HepG2 (cell line): Measurements from ENCODE around the gene PAM16. TPM values are rescaled to one million over a fixed set of nuclear protein-coding genes. Genes with fewer than 3 reads are reported as not detected.
A peak's percentile ranks its signal among the peaks of the same experiment; 100 is the strongest.

Source experiments
- E2F1 ChIP-seq: sonication (generic); formaldehyde crosslinking; IDR thresholded peaks from 2 replicates; pipeline ENCODE4 v1.5.0; 2020; ENCODE audit warnings: missing genetic modification reagents
- HNF4A ChIP-seq: sonication (generic); formaldehyde crosslinking; IDR thresholded peaks from 2 replicates; pipeline ENCODE4 v1.4.0; 2020; ENCODE audit warnings: missing genetic modification reagents
- HNRNPK ChIP-seq: fragments of 200-400 bp; formaldehyde crosslinking; IDR thresholded peaks from 2 replicates; pipeline ENCODE4 v1.6.1; 2018; ENCODE audit warnings: low read length, low read depth, moderate library complexity, mild to moderate bottlenecking; ENCODE audit not compliant: poor library complexity, severe bottlenecking
- KDM5B ChIP-seq: sonication (generic); formaldehyde crosslinking; IDR thresholded peaks from 2 replicates; pipeline ENCODE4 v1.4.0; 2020; ENCODE audit warnings: missing genetic modification reagents, mild to moderate bottlenecking, borderline replicate concordance
- NFE2 ChIP-seq: sonication (generic); formaldehyde crosslinking; IDR thresholded peaks from 2 replicates; pipeline ENCODE4 v1.4.0; 2020; ENCODE audit warnings: missing genetic modification reagents
- PAWR ChIP-seq: sonication (generic); formaldehyde crosslinking; IDR thresholded peaks from 2 replicates; pipeline ENCODE4 v1.4.0; 2020; ENCODE audit warnings: missing genetic modification reagents, mild to moderate bottlenecking, borderline replicate concordance
- ZBTB26 ChIP-seq: IDR thresholded peaks from 2 replicates; pipeline ENCODE4 v1.6.1; 2016; ENCODE audit warnings: missing compliant biosample characterization, missing genetic modification reagents, borderline replicate concordance
- ZNF143 ChIP-seq: sonication (generic); formaldehyde crosslinking; IDR thresholded peaks from 2 replicates; pipeline ENCODE4 v1.4.0; 2020; ENCODE audit warnings: missing genetic modification reagents
- ZNF430 ChIP-seq: sonication (generic); formaldehyde crosslinking; IDR thresholded peaks from 2 replicates; pipeline ENCODE4 v1.9.0; 2021; ENCODE audit warnings: mild to moderate bottlenecking, missing genetic modification reagents
- ZNF580 ChIP-seq: IDR thresholded peaks from 2 replicates; pipeline ENCODE4 v1.6.1; 2016; ENCODE audit warnings: low read depth, borderline replicate concordance
- ZNF598 ChIP-seq: sonication (generic); formaldehyde crosslinking; IDR thresholded peaks from 2 replicates; pipeline ENCODE4 v1.5.1; 2020; ENCODE audit warnings: mild to moderate bottlenecking, missing genetic modification reagents, borderline replicate concordance
- ZNF687 ChIP-seq: sonication (generic); formaldehyde crosslinking; IDR thresholded peaks from 2 replicates; pipeline ENCODE4 v1.5.1; 2020; ENCODE audit warnings: mild to moderate bottlenecking, missing genetic modification reagents, moderate library complexity
- polyA plus RNA-seq, 8 experiments: library from polyadenylated mRNA; depleted of rRNA in 3 of 8; stranded (reverse) in 7 of 8; unstranded in 1 of 8; fragments of >200 nt; fragmentation: Illumina TruSeq in 4 of 8; extraction: Trizol in 4 of 8; gene quantifications; 2 replicates each; pipeline versions ENCODE4 v1.2.1 to v1.2.3, GENCODE V29; 2011 to 2016; ENCODE audit warnings: low read depth in 4 of 8, missing spikeins in 1 of 8, mixed read lengths in 1 of 8; ENCODE audit not compliant: insufficient read depth in 1 of 8
- total RNA-seq, 5 experiments: library from RNA; depleted of rRNA; stranded (reverse); fragments of >200 nt; fragmentation: Illumina TruSeq; extraction: Trizol; gene quantifications; 2 replicates each; pipeline ENCODE4 v1.2.3, GENCODE V29; 2016; ENCODE audit warnings: low read depth in 1 of 5
- TF ChIP-seq, protein P1 (sequence below): IDR thresholded peaks from 2 replicates; pipeline ENCODE4 v1.6.1; 2016; ENCODE audit warnings: missing genetic modification reagents, missing compliant biosample characterization
- TF ChIP-seq, protein P2 (sequence below): sonication (generic); formaldehyde crosslinking; IDR thresholded peaks from 2 replicates; pipeline ENCODE4 v1.4.0; 2020; ENCODE audit warnings: missing genetic modification reagents, low read depth, mild to moderate bottlenecking, borderline replicate concordance
- TF ChIP-seq, protein P3 (sequence below), 2 experiments: IDR thresholded peaks; 2 replicates each; pipeline ENCODE4 v1.6.1; 2011 to 2012; ENCODE audit warnings: low read length in 2 of 2, borderline replicate concordance in 1 of 2, low read depth in 1 of 2, mild to moderate bottlenecking in 1 of 2, moderate library complexity in 1 of 2

The PAM16 gene
- total and polyA plus RNA-seq, 2 of the 13 experiments (the other 11 are each of a cell fraction or from before 2014, with no cell fraction given) = 51.5 to 51.8 TPM

- TF ChIP-seq ZBTB26 (CRISPR knock-in tag) = 0 out of 2 replicates have a peak, but pooled peaks have one; percentile 36
- 0 out of 2 replicates have a peak, but pooled peaks have one; percentile 46 for TF ChIP-seq PAWR (CRISPR knock-in tag)
- TF ChIP-seq, protein P1, sequence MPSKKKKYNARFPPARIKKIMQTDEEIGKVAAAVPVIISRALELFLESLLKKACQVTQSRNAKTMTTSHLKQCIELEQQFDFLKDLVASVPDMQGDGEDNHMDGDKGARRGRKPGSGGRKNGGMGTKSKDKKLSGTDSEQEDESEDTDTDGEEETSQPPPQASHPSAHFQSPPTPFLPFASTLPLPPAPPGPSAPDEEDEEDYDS = peak; percentile 98
- peak; percentile 57; the same call in 1 of the 2 replicates for TF ChIP-seq E2F1 (CRISPR knock-in tag)
- TF ChIP-seq ZNF580 (CRISPR knock-in tag) = 0 out of 2 replicates have a peak, but pooled peaks have one; percentile 48
- peak; percentile 52 for TF ChIP-seq HNRNPK
- TF ChIP-seq, protein P2, sequence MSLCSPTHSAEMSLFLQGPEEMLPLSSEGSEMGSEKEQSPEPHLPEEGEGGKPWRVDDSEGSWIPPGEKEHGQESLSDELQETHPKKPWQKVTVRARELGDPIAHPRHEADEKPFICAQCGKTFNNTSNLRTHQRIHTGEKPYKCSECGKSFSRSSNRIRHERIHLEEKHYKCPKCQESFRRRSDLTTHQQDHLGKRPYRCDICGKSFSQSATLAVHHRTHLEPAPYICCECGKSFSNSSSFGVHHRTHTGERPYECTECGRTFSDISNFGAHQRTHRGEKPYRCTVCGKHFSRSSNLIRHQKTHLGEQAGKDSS (CRISPR knock-in tag) = peak; percentile 22; the same call in 1 of the 2 replicates
- peak; percentile 23; the same call in 1 of the 2 replicates for TF ChIP-seq ZNF598 (CRISPR knock-in tag)
- TF ChIP-seq ZNF143 (CRISPR knock-in tag) = no peak
- TF ChIP-seq, protein P3, sequence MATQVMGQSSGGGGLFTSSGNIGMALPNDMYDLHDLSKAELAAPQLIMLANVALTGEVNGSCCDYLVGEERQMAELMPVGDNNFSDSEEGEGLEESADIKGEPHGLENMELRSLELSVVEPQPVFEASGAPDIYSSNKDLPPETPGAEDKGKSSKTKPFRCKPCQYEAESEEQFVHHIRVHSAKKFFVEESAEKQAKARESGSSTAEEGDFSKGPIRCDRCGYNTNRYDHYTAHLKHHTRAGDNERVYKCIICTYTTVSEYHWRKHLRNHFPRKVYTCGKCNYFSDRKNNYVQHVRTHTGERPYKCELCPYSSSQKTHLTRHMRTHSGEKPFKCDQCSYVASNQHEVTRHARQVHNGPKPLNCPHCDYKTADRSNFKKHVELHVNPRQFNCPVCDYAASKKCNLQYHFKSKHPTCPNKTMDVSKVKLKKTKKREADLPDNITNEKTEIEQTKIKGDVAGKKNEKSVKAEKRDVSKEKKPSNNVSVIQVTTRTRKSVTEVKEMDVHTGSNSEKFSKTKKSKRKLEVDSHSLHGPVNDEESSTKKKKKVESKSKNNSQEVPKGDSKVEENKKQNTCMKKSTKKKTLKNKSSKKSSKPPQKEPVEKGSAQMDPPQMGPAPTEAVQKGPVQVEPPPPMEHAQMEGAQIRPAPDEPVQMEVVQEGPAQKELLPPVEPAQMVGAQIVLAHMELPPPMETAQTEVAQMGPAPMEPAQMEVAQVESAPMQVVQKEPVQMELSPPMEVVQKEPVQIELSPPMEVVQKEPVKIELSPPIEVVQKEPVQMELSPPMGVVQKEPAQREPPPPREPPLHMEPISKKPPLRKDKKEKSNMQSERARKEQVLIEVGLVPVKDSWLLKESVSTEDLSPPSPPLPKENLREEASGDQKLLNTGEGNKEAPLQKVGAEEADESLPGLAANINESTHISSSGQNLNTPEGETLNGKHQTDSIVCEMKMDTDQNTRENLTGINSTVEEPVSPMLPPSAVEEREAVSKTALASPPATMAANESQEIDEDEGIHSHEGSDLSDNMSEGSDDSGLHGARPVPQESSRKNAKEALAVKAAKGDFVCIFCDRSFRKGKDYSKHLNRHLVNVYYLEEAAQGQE (IDR thresholded peaks at IDR 0.05; ENCODE audit: borderline replicate concordance in 1 of 2, low read depth in 1 of 2, low read length in 2 of 2) = peak in 1 of 2 experiments; percentile 12; a peak in 1 of 4 replicates
- 0 out of 2 replicates have a peak, but pooled peaks have one; percentile 39 for TF ChIP-seq ZNF430 (CRISPR knock-in tag)
- peak; percentile 56; the same call in 1 of the 2 replicates for TF ChIP-seq ZNF687
- TF ChIP-seq KDM5B (CRISPR knock-in tag) = peak; percentile 40; the same call in 1 of the 2 replicates
- no peak for TF ChIP-seq HNF4A
- TF ChIP-seq NFE2 (CRISPR knock-in tag) = no peak
Measured at GRCh38 chr16:4371357-4372000, 20.4 kb upstream of the PAM16 start, which contains the start of gene VASN (continued).
